ENCODE measurements around the gene SCD5. TPM values are rescaled to one million over a fixed set of nuclear protein-coding genes. Genes with fewer than 3 reads are reported as not detected.

The SCD5 gene
- total RNA-seq, 2 donors from 2014 or later = 11.9 to 16.7 TPM

- DNase-seq (ENCODE audit: low spot score) = no peak
- intact Hi-C loops (cut with DNase I) = no loop called here
Observed at GRCh38 chr4:82667761-82668480, 130.7 kb downstream of the SCD5 start.

GRCh38 chr4:82666970-82667665 lies 131.5 kb downstream of the SCD5 start:
- DNase-seq (ENCODE audit: low spot score) = no peak
- intact Hi-C loops (cut with DNase I) = no loop called here

- intact Hi-C loops (cut with DNase I) = no loop called here
- DNase-seq (ENCODE audit: low spot score) = no peak
Observed at GRCh38 chr4:82661181-82661992, 137.2 kb downstream of the SCD5 start.

DNA sequence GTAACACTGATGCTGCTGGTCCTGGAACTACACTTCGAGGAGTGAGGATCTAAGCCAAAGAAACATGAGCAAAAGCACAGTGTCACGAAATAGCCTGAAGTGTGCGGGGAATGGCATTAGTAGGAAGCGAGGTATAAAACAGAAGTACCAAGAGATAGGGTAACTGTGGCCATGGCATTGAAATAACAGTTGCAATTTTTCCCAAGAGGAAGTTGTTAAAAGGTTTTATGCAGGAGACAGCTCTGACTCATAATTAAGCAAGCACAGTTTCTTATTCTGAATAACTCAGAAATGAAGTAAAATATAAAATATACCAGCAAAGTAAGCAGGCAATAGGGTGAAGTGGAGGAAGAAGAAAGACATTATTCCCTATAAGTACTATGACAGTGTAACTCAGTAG lies 146.5 kb downstream of the SCD5 start:
- intact Hi-C loops (cut with DNase I) = no loop called here
- DNase-seq (ENCODE audit: low spot score) = no peak

GRCh38 chr4:82650868-82651267 lies 147.7 kb downstream of the SCD5 start:
- no peak for DNase-seq (ENCODE audit: low spot score)
- intact Hi-C loops (cut with DNase I) = no loop called here

- intact Hi-C loops (cut with DNase I) = no loop called here
- no peak for DNase-seq (ENCODE audit: low spot score)
Observed at GRCh38 chr4:82648356-82648755, 150.2 kb downstream of the SCD5 start.

- intact Hi-C loops (cut with DNase I) = no loop called here
- DNase-seq (ENCODE audit: low spot score) = no peak
Observed at GRCh38 chr4:82645936-82646565, 152.5 kb downstream of the SCD5 start.

GRCh38 chr4:82644734-82645126 lies 153.9 kb downstream of the SCD5 start:
- intact Hi-C loops (cut with DNase I) = no loop called here
- no peak for DNase-seq (ENCODE audit: low spot score)

- DNase-seq (ENCODE audit: low spot score) = no peak
Observed at GRCh38 chr4:82643994-82644733, 154.4 kb downstream of the SCD5 start.

DNA sequence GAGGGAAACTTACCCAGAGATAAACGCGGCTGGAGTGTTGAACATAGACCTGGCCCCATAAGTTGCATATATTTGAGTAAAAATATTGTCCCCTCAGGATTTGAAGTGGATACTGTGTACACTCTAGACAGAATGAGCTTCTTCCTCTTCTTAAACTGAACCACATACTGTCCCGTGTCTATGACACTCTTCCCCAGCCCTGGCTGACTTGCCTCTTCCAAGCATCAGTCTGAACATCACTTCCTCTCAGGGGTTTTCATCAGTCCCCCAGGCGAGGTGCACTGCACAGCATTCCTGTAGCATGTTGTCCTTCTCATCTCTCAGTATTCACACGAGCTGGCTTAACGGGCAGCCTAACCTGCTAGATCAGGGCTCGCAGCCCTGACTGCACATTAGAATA lies 156.3 kb downstream of the SCD5 start:
- no peak for DNase-seq (ENCODE audit: low spot score)
- intact Hi-C loops (cut with DNase I) = no loop called here

More at GRCh38 chr4:82643994-82644733, 154.4 kb downstream of the SCD5 start:
- intact Hi-C loops (cut with DNase I) = no loop called here

DNA sequence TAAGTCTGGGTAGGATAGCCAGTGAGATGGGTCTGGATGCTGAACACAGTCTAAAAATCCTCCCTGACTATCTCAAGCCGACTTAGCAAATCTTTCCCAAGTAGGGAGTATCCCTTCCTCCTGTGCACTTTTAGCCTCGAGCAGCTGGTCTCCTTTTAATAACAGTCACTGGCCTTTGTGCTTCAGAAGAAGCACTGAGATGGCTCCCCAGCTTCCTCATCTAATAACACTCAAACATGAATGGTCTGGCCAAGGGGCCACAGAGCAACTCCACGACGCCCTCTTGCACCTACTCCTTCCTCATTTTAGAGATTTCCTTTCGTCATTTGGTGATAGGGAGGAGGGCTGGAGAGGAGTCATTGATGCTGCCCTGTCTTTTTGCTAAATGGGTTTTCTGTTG lies 158.1 kb downstream of the SCD5 start:
- intact Hi-C loops (cut with DNase I) = no loop called here
- no peak for DNase-seq (ENCODE audit: low spot score)

DNA sequence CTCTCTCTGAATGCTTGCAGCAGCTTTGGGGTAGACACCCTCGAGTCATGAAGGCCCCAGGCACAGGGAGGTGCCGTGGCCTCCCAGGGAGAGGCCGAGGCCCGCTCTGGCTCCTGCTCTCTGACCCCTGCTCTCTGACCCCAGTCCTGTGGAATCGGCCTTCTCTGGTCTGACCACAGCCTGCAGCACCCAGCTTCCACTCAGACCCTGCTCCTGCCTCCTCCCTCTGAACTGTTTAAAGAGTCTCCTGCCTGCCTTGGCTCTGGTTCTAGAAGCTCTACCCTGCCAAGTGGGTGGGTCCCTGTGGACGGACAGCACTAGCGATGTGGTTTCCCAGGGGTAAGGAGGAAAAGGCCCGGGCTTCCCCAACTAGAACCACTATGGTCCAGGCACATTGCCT lies 158.6 kb downstream of the SCD5 start:
- DNase-seq (ENCODE audit: low spot score) = no peak
- intact Hi-C loops (cut with DNase I) = no loop called here

GRCh38 chr4:82638479-82638878 lies 160.1 kb downstream of the SCD5 start:
- DNase-seq (ENCODE audit: low spot score) = no peak
- intact Hi-C loops (cut with DNase I) = no loop called here

DNA sequence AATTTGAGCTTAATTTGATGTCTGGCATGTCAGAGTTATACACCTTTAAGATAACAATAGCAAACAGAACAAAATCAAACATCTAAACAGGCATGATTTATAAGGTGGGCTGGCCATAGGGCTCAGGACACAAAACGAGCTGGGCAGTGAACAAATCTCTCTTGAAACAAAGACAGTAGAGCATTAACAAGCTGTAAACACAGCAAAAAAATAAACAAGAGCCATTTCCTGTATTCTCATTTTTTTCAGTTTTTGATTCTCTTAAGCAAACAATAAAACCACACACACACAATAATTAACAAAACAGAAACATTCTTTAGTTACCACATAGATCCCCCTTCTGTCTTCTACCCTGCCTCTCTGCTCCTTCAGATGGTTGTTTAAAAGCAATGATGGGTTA lies 168.5 kb downstream of the SCD5 start:
- intact Hi-C loops (cut with DNase I) = no loop called here
- DNase-seq (ENCODE audit: low spot score) = no peak

- no peak for DNase-seq (ENCODE audit: low spot score)
- intact Hi-C loops (cut with DNase I) = no loop called here
Observed at GRCh38 chr4:82629238-82630000, 169.2 kb downstream of the SCD5 start.

- DNase-seq (ENCODE audit: low spot score) = no peak
- intact Hi-C loops (cut with DNase I) = no loop called here
Observed at GRCh38 chr4:82626251-82626868, 172.2 kb downstream of the SCD5 start.

DNA sequence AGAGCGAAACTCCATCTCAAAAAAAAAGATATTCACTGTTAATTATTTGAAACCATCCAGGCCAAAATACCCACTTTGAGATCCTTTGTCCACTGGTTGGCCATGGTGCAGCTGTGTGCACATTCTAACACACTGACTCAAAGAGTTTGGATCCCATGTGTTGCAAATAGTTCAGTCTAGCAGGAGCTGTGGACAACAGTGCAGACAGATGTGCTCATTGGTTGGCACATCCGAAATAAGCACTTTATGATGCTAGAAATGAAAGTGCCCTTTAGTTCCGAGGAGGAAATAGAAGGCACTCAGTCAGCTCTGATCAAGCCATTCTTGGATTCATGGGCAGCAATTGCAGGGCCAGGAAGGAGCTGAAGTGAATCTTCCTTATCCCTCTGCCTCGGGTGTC lies 173.8 kb downstream of the SCD5 start:
- intact Hi-C loops (cut with DNase I) = no loop called here
- no peak for DNase-seq (ENCODE audit: low spot score)

DNA sequence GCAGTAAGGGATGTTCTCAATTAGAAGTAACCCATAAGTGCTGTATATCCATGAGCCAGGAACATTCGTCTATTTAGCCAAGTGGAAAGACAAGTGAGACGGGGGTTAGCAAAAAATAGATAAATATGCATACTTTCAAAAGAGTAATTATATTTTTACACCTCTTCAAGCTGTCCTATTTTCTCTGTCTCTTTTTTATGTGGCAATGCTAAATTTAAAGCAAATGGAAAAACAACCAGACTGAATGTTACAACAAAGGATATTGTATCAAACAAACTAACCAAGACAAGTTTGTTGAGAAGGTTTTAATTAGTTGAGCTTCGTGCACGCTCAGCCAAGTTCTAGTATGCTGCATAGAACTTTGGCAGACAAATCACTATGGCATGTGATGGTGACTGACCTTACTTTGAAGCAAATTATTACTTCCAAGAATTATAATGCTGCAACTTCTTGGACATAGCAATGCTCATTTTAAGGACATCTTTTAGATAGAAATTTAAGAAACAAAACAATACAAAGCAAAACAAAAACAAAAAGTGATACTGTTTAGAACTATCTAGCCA lies 175.4 kb downstream of the SCD5 start:
- intact Hi-C loops (cut with DNase I) = no loop called here
- no peak for DNase-seq (ENCODE audit: low spot score)

Measured in posterior vena cava (tissue), 2 donors.